HG02759 (cell line): Measurements from ENCODE around the gene MAP6D1.
"Not testable (repeated sequence)": the region's sequence is repeated elsewhere in the genome, so short reads cannot be mapped to it uniquely, and the experiment has no call there.

Experiments
- ATAC-seq: cut with Tn5 transposase; IDR thresholded peaks from one replicate; pipeline ENCODE4 v1.9.1; 2021; ENCODE audit warnings: mild to moderate bottlenecking, moderate library complexity; ENCODE audit not compliant: unreplicated experiment

The MAP6D1 gene

GRCh38 chr3:183801601-183802000, 23.8 kb downstream of the MAP6D1 start:
- ATAC-seq, result no peak

GRCh38 chr3:183800243-183800863, 25.0 kb downstream of the MAP6D1 start:
- no peak for ATAC-seq

- ATAC-seq, result no peak
Observed at GRCh38 chr3:183799461-183799860, 25.9 kb downstream of the MAP6D1 start.

GRCh38 chr3:183797996-183798395, 27.4 kb downstream of the MAP6D1 start:
- ATAC-seq, result no peak

GRCh38 chr3:183796372-183796771, 29.0 kb downstream of the MAP6D1 start:
- no peak for ATAC-seq

GRCh38 chr3:183794452-183794851, 30.9 kb downstream of the MAP6D1 start:
- no peak for ATAC-seq

- ATAC-seq, result no peak
Observed at GRCh38 chr3:183792976-183793375, 32.4 kb downstream of the MAP6D1 start.

- no peak for ATAC-seq
Observed at GRCh38 chr3:183790700-183791099, 34.7 kb downstream of the MAP6D1 start.

- no peak for ATAC-seq
Observed at GRCh38 chr3:183789826-183790225, 35.6 kb downstream of the MAP6D1 start.

GRCh38 chr3:183784503-183784902, 40.9 kb downstream of the MAP6D1 start:
- ATAC-seq, result not testable (repeated sequence)

GRCh38 chr3:183782576-183783276, 42.7 kb downstream of the MAP6D1 start:
- no peak for ATAC-seq

- no peak for ATAC-seq
Observed at GRCh38 chr3:183781246-183781645, 44.1 kb downstream of the MAP6D1 start.

- no peak for ATAC-seq
Observed at GRCh38 chr3:183779896-183780465, 45.4 kb downstream of the MAP6D1 start.

- ATAC-seq, result no peak
Observed at GRCh38 chr3:183777016-183777618, 48.3 kb downstream of the MAP6D1 start.

- not testable (repeated sequence) for ATAC-seq
Observed at GRCh38 chr3:183776451-183776850, 48.9 kb downstream of the MAP6D1 start.

- ATAC-seq, result no peak
Observed at GRCh38 chr3:183775781-183776180, 49.6 kb downstream of the MAP6D1 start.

- no peak for ATAC-seq
Observed at GRCh38 chr3:183774631-183775030, 50.7 kb downstream of the MAP6D1 start.

- no peak for ATAC-seq
Observed at GRCh38 chr3:183769453-183769852, 55.9 kb downstream of the MAP6D1 start.

- no peak for ATAC-seq
Observed at GRCh38 chr3:183768114-183768513, 57.3 kb downstream of the MAP6D1 start.

- ATAC-seq, result peak; percentile 84
Observed at GRCh38 chr3:183766745-183767606, 58.4 kb downstream of the MAP6D1 start.

GRCh38 chr3:183766107-183766506, 59.3 kb downstream of the MAP6D1 start:
- no peak for ATAC-seq
